Esophagus (tissue), 2 donors: ENCODE measurements around the gene RAC2. TPM values are rescaled to one million over a fixed set of nuclear protein-coding genes. Genes with fewer than 3 reads are reported as not detected.

ENCODE experiments used
- H3K27ac ChIP-seq, 2 donors: one replicate each; pipeline ENCODE4 v1.5.1; 2013; ENCODE audit warnings: low read depth in 2 of 2, mild to moderate bottlenecking in 2 of 2, inconsistent platforms in 1 of 2, low read length in 1 of 2, moderate library complexity in 1 of 2
- H3K27me3 ChIP-seq, 2 donors: one replicate each; pipeline ENCODE4 v1.6.1; 2013; ENCODE audit warnings: low read length in 2 of 2, control low read depth in 1 of 2, mild to moderate bottlenecking in 1 of 2; ENCODE audit not compliant: insufficient read depth in 2 of 2, control insufficient read depth in 1 of 2
- H3K36me3 ChIP-seq, 2 donors: one replicate each; pipeline ENCODE4 v1.6.1; 2013; ENCODE audit warnings: low read length in 1 of 2; ENCODE audit not compliant: control insufficient read depth in 2 of 2, insufficient read depth in 2 of 2
- H3K4me1 ChIP-seq, 2 donors: one replicate each; pipeline ENCODE4 v1.6.1; 2013; ENCODE audit warnings: low read length in 1 of 2; ENCODE audit not compliant: control insufficient read depth in 2 of 2, insufficient read depth in 2 of 2
- H3K4me3 ChIP-seq, 2 donors: one replicate each; pipeline ENCODE4 v1.5.1; 2013; ENCODE audit warnings: low read length in 2 of 2, mild to moderate bottlenecking in 2 of 2, low read depth in 1 of 2, moderate library complexity in 1 of 2
- H3K9me3 ChIP-seq, 2 donors: one replicate each; pipeline ENCODE4 v1.6.1; 2013; ENCODE audit warnings: mild to moderate bottlenecking in 2 of 2, low read depth in 1 of 2, low read length in 1 of 2, moderate library complexity in 1 of 2; ENCODE audit not compliant: control insufficient read depth in 2 of 2, insufficient read depth in 1 of 2
- WGBS, 2 donors: extraction: QIAGEN DNeasy Blood & Tissue Kit; methylation state at CpG; one replicate each; pipeline ENCODE4 v1.1.7; 2013; 5-methylcytosine and 5-hydroxymethylcytosine counted together
- polyA plus RNA-seq, 2 donors: library from polyadenylated mRNA; stranded (reverse); fragments of 200-250 nt; gene quantifications; one replicate each; pipeline ENCODE4 v1.2.3, GENCODE V29; 2013
- donor health status: healthy with polysubstance abuse.
- donor health status: Bipolar disorder and iron deficiency.

The RAC2 gene
- polyA plus RNA-seq, 2 donors: 7.2 to 9.4 TPM

GRCh38 chr22:37267661-37268413 lies 23.8 kb upstream of the RAC2 start:
- H3K27ac ChIP-seq: no peak overlapping the region
- no peaks in the 10 kb centered on the region for H3K4me1 ChIP-seq
- peaks cover 6 to 9% of the 10 kb centered on the region in 2 donors for H3K9me3 ChIP-seq
- 61 to 68% methylated on average over 11 of the region's 11 CpGs for WGBS, 2 donors
- H3K27me3 ChIP-seq: no peaks in the 10 kb centered on the region
- no peak overlapping the region for H3K4me3 ChIP-seq
- no peaks in the 10 kb centered on the region for H3K36me3 ChIP-seq

- Histone ChIP-seq H3K36me3 (no peaks in the 10 kb centered on the region), H3K27ac (peak overlapping the region in 1 of 2 donors; percentile 34), H3K27me3 (no peaks in the 10 kb centered on the region), H3K4me1 (no peaks in the 10 kb centered on the region), H3K4me3 (no peak overlapping the region), H3K9me3 (peaks cover 6 to 9% of the 10 kb centered on the region in 2 donors)
- WGBS, 2 donors: 7 to 9% methylated on average over 22 of the region's 22 CpGs
Observed at GRCh38 chr22:37267135-37267587, 23.1 kb upstream of the RAC2 start.

GRCh38 chr22:37266581-37267134 lies 22.6 kb upstream of the RAC2 start:
- no peaks in the 10 kb centered on the region for H3K4me1 ChIP-seq
- no peak overlapping the region for H3K4me3 ChIP-seq
- no peak overlapping the region for H3K27ac ChIP-seq
- H3K9me3 ChIP-seq: peaks cover 6 to 9% of the 10 kb centered on the region in 2 donors
- WGBS, 2 donors: 48% methylated on average over 18 of the region's 18 CpGs
- no peaks in the 10 kb centered on the region for H3K36me3 ChIP-seq
- H3K27me3 ChIP-seq: no peaks in the 10 kb centered on the region

GRCh38 chr22:37263966-37264887 lies 20.2 kb upstream of the RAC2 start:
- Histone ChIP-seq H3K27me3 (no peaks in the 10 kb centered on the region), H3K36me3 (no peaks in the 10 kb centered on the region), H3K9me3 (peaks cover 6 to 9% of the 10 kb centered on the region in 2 donors), H3K4me3 (no peak overlapping the region), H3K27ac (no peak overlapping the region), H3K4me1 (no peaks in the 10 kb centered on the region)
- WGBS, 2 donors: 79 to 82% methylated on average over 10 of the region's 10 CpGs

- Histone ChIP-seq H3K27ac (no peak overlapping the region), H3K27me3 (no peaks in the 10 kb centered on the region), H3K4me1 (no peaks in the 10 kb centered on the region), H3K36me3 (no peaks in the 10 kb centered on the region), H3K9me3 (peaks cover 6 to 9% of the 10 kb centered on the region in 2 donors), H3K4me3 (no peak overlapping the region)
- WGBS, 2 donors: 61 to 64% methylated on average over 5 of the region's 5 CpGs
Observed at GRCh38 chr22:37262346-37262745, 18.3 kb upstream of the RAC2 start.

- Histone ChIP-seq H3K36me3 (no peaks in the 10 kb centered on the region), H3K27me3 (peaks cover 0 to 2% of the 10 kb centered on the region in 2 donors), H3K4me3 (no peak overlapping the region), H3K4me1 (no peaks in the 10 kb centered on the region), H3K9me3 (peaks cover 6 to 9% of the 10 kb centered on the region in 2 donors), H3K27ac (no peak overlapping the region)
- 23 to 24% methylated on average over 14 of the region's 14 CpGs for WGBS, 2 donors
Observed at GRCh38 chr22:37260901-37261336, 16.9 kb upstream of the RAC2 start.

GRCh38 chr22:37260155-37260795 lies 16.2 kb upstream of the RAC2 start:
- Histone ChIP-seq H3K27ac (no peak overlapping the region), H3K4me3 (no peak overlapping the region), H3K27me3 (peaks cover 0 to 2% of the 10 kb centered on the region in 2 donors), H3K9me3 (peaks cover 6 to 9% of the 10 kb centered on the region in 2 donors), H3K4me1 (no peaks in the 10 kb centered on the region), H3K36me3 (no peaks in the 10 kb centered on the region)
- 53 to 60% methylated on average over 15 of the region's 15 CpGs for WGBS, 2 donors

GRCh38 chr22:37259540-37260029 lies 15.5 kb upstream of the RAC2 start:
- no peak overlapping the region for H3K27ac ChIP-seq
- H3K27me3 ChIP-seq: peaks cover 0 to 2% of the 10 kb centered on the region in 2 donors
- no peaks in the 10 kb centered on the region for H3K4me1 ChIP-seq
- H3K4me3 ChIP-seq: no peak overlapping the region
- H3K36me3 ChIP-seq: no peaks in the 10 kb centered on the region
- peaks cover 4 to 8% of the 10 kb centered on the region in 2 donors for H3K9me3 ChIP-seq
- 11 to 16% methylated on average over 23 of the region's 23 CpGs for WGBS, 2 donors
